Thyroid gland (tissue), 4 donors: ENCODE results near the gene RPLP2.

ENCODE experiments used
- CTCF ChIP-seq, 6 experiments: fragments of 200-600 bp in 3 of 6; fragments of 450-650 bp in 3 of 6; sonication (generic) in 3 of 6; IDR thresholded peaks; one replicate each; pipeline ENCODE4 v1.5.1; 2016 to 2019; ENCODE audit warnings: antibody characterized with exemption in 6 of 6, mild to moderate bottlenecking in 2 of 6, inconsistent platforms in 1 of 6, moderate library complexity in 1 of 6
- POLR2A ChIP-seq, 2 donors: fragments of 450-650 bp; IDR thresholded peaks; one replicate each; pipeline ENCODE4 v1.6.1; 2017; ENCODE audit warnings: antibody characterized with exemption in 2 of 2, mild to moderate bottlenecking in 2 of 2, moderate library complexity in 1 of 2

GRCh38 chr11:786235-787083, 23.3 kb upstream of the RPLP2 start:
- TF ChIP-seq CTCF (IDR thresholded peaks at IDR 0.05) (no peak), POLR2A (IDR thresholded peaks at IDR 0.05) (no peak)
